GM20431 (cell line): ENCODE data around the gene ZC3HAV1.
"Not testable (repeated sequence)": the region's sequence is repeated elsewhere in the genome, so short reads cannot be mapped to it uniquely, and the experiment has no call there.

Experiments
- in situ Hi-C: fragments of 300-500 bp; cut with MseI, MboI; formaldehyde crosslinking; loops from one replicate; pipeline ENCODE4 v1.15.0; 2020; ENCODE audit warnings: low sequenced_read_pairs; ENCODE audit not compliant: unreplicated experiment

Gene ZC3HAV1

GRCh38 chr7:139109188-139109982 is at the start of gene ZC3HAV1:
TSS of gene ZC3HAV1 (minus strand) at chr7:139109720. CDS start at chr7:139109331, 389 bp downstream.
- in situ Hi-C loops = no loop called here

GRCh38 chr7:139153832-139154231 is 44.3 kb upstream of the ZC3HAV1 start:
- in situ Hi-C loops = no loop called here

- in situ Hi-C loops = no loop called here
Measured at GRCh38 chr7:139152149-139152548, 42.6 kb upstream of the ZC3HAV1 start.

- in situ Hi-C loops = no loop called here
Measured at GRCh38 chr7:139139150-139139549, 29.6 kb upstream of the ZC3HAV1 start.

GRCh38 chr7:139133335-139134139 is 24.0 kb upstream of the ZC3HAV1 start:
- in situ Hi-C loops = no loop called here

GRCh38 chr7:139132887-139133286 is 23.4 kb upstream of the ZC3HAV1 start:
- in situ Hi-C loops = no loop called here

- in situ Hi-C loops = no loop called here
Measured at GRCh38 chr7:139131601-139132041, 22.1 kb upstream of the ZC3HAV1 start.

- in situ Hi-C loops = not testable (repeated sequence)
Measured at GRCh38 chr7:139129814-139130213, 20.3 kb upstream of the ZC3HAV1 start.

GRCh38 chr7:139127648-139128047 is 18.1 kb upstream of the ZC3HAV1 start:
- in situ Hi-C loops = no loop called here

GRCh38 chr7:139125657-139126056 is 16.1 kb upstream of the ZC3HAV1 start:
- in situ Hi-C loops = no loop called here

- in situ Hi-C loops = not testable (repeated sequence)
Measured at GRCh38 chr7:139124995-139125394, 15.5 kb upstream of the ZC3HAV1 start.

- in situ Hi-C loops = no loop called here
Measured at GRCh38 chr7:139124084-139124914, 14.8 kb upstream of the ZC3HAV1 start.

- in situ Hi-C loops = no loop called here
Measured at GRCh38 chr7:139119486-139119849, 9.9 kb upstream of the ZC3HAV1 start.

- in situ Hi-C loops = no loop called here
Measured at GRCh38 chr7:139118805-139119485, 9.4 kb upstream of the ZC3HAV1 start.

GRCh38 chr7:139118234-139118804 is 8.8 kb upstream of the ZC3HAV1 start:
- in situ Hi-C loops = no loop called here

- in situ Hi-C loops = no loop called here
Measured at GRCh38 chr7:139117599-139118233, 8.2 kb upstream of the ZC3HAV1 start.

GRCh38 chr7:139116999-139117398 is 7.5 kb upstream of the ZC3HAV1 start:
- in situ Hi-C loops = no loop called here

- in situ Hi-C loops = no loop called here
Measured at GRCh38 chr7:139115104-139115503, 5.6 kb upstream of the ZC3HAV1 start.

GRCh38 chr7:139114585-139114984 is 5.1 kb upstream of the ZC3HAV1 start:
- in situ Hi-C loops = no loop called here
